Kidney tubule cell (primary cell): ENCODE measurements around the gene GON7.
"Not testable (repeated sequence)": the region's sequence is repeated elsewhere in the genome, so short reads cannot be mapped to it uniquely, and the experiment has no call there.

Source experiments
- DNase-seq: peaks from one replicate; pipeline ENCODE4 v3.0.0-alpha.2; 2018; ENCODE audit warnings: low spot score

Gene GON7

GRCh38 chr14:93199031-93199430 lies 7.8 kb downstream of the GON7 start:
- no peak for DNase-seq

- DNase-seq: no peak
These were observed 11.4 kb downstream of the GON7 start for GRCh38 chr14:93195316-93195999.

- no peak for DNase-seq
These were observed 19.9 kb downstream of the GON7 start for GRCh38 chr14:93186956-93187355.

GRCh38 chr14:93186466-93186865 lies 20.4 kb downstream of the GON7 start:
- no peak for DNase-seq

GRCh38 chr14:93185349-93185720 lies 21.5 kb downstream of the GON7 start:
- DNase-seq: no peak

- DNase-seq: peak; percentile 93
These were observed 22.2 kb downstream of the GON7 start, which contains the start of the genes LYSET and MOAP1 for GRCh38 chr14:93184391-93185348. LYSET (plus strand) TSS chr14:93185317; CDS start chr14:93185406, 89 bp downstream. MOAP1 (minus strand) TSS chr14:93184897; CDS start chr14:93184242, 655 bp downstream.

GRCh38 chr14:93183596-93184317 lies 23.1 kb downstream of the GON7 start:
- DNase-seq: peak; percentile 8

- no peak for DNase-seq
These were observed 31.4 kb downstream of the GON7 start for GRCh38 chr14:93175492-93175891.

GRCh38 chr14:93174731-93175130 lies 32.1 kb downstream of the GON7 start:
- not testable (repeated sequence) for DNase-seq

- peak; percentile 50 for DNase-seq
These were observed 32.9 kb downstream of the GON7 start for GRCh38 chr14:93173943-93174395.

GRCh38 chr14:93171376-93171775 lies 35.5 kb downstream of the GON7 start:
- no peak for DNase-seq

GRCh38 chr14:93170141-93170540 lies 36.7 kb downstream of the GON7 start:
- not testable (repeated sequence) for DNase-seq

- DNase-seq: not testable (repeated sequence)
These were observed 37.2 kb downstream of the GON7 start for GRCh38 chr14:93169619-93170018.

- DNase-seq: peak; percentile 21
These were observed 38.3 kb downstream of the GON7 start for GRCh38 chr14:93168610-93169009.

GRCh38 chr14:93165271-93166265 lies 41.3 kb downstream of the GON7 start:
- DNase-seq: peak; percentile 72

- DNase-seq: no peak
These were observed 43.3 kb downstream of the GON7 start for GRCh38 chr14:93163564-93163963.

GRCh38 chr14:93161411-93161940 lies 45.4 kb downstream of the GON7 start:
- no peak for DNase-seq

GRCh38 chr14:93160353-93160801 lies 46.5 kb downstream of the GON7 start:
- peak; percentile 43 for DNase-seq

- not testable (repeated sequence) for DNase-seq
These were observed 47.1 kb downstream of the GON7 start for GRCh38 chr14:93159625-93160352.

- not testable (repeated sequence) for DNase-seq
These were observed 48.5 kb downstream of the GON7 start for GRCh38 chr14:93158349-93158748.
